ENCODE data around the gene NF1. TPM values are rescaled to one million over a fixed set of nuclear protein-coding genes. Genes with fewer than 3 reads are reported as not detected.

Gene NF1
- polyA plus RNA-seq, 1 of the 3 experiments (the other 2 are of a cell fraction): 19.6 TPM

DNA sequence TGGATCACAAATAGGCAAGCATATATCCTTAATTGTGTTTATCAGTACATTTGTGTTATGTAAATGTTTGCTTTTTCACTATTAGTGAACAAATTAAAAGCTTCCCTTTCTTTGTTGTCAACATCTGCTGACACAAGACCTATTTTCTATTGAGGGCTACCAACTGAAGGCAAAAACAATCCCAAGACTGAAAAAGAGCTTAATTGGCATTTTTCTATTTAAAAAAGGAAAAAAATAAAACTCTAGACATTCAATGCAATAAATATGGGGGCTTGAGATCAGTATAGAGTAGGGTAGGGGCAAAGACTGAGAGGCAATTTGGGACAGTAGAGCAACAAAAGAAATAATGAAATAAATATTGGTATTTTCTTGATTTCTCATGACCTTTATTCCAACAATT is 178.0 kb downstream of the NF1 start:
- Histone ChIP-seq H3K9me2 (no peaks in the 10 kb centered on the region), H3K27me3 (ENCODE audit: insufficient read depth) (no peaks in the 10 kb centered on the region), H3K36me3 (replicated peaks in 1 of 2; ENCODE audit: control insufficient read depth in 1 of 2, insufficient read depth in 2 of 2, low read length in 1 of 2) (peaks cover 29 to 64% of the 10 kb centered on the region in 2 experiments), H3K4me3 (ENCODE audit: low read depth in 2 of 2, low read length in 1 of 2) (no peak overlapping the region), H3K27ac (ENCODE audit: low read depth in 2 of 2, low read length in 1 of 2) (no peak overlapping the region), H3K4me2 (no peak overlapping the region), H3K4me1 (ENCODE audit: control insufficient read depth in 1 of 2, insufficient read depth in 2 of 2, low read depth in 1 of 2, low read length in 1 of 2) (peaks cover 5 to 30% of the 10 kb centered on the region in 2 experiments), H3K9me3 (no peaks in the 10 kb centered on the region), H3F3A (replicated peaks; ENCODE audit: insufficient read depth) (peaks cover 22% of the 10 kb centered on the region), H3K9ac (no peak overlapping the region), H2AFZ (ENCODE audit: low read depth) (no peak overlapping the region), H3K79me2 (ENCODE audit: insufficient read depth) (peaks cover 7% of the 10 kb centered on the region; the same call in 1 of the 2 replicates), H4K20me1 (ENCODE audit: insufficient read depth) (no peaks in the 10 kb centered on the region)
- ChIA-PET POLR2A (no interaction called here), CTCF (no interaction called here)
- TF ChIP-seq FOSL2 (IDR thresholded peaks at IDR 0.05; ENCODE audit: borderline replicate concordance, low read depth): no peak
- TF ChIP-seq, protein P1, sequence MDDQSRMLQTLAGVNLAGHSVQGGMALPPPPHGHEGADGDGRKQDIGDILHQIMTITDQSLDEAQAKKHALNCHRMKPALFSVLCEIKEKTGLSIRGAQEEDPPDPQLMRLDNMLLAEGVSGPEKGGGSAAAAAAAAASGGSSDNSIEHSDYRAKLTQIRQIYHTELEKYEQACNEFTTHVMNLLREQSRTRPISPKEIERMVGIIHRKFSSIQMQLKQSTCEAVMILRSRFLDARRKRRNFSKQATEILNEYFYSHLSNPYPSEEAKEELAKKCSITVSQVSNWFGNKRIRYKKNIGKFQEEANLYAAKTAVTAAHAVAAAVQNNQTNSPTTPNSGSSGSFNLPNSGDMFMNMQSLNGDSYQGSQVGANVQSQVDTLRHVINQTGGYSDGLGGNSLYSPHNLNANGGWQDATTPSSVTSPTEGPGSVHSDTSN (IDR thresholded peaks at IDR 0.05): no peak
- TF ChIP-seq RXRA (IDR thresholded peaks at IDR 0.05; ENCODE audit: borderline replicate concordance, low read depth): no peak
- DNase-seq: no peak

DNA sequence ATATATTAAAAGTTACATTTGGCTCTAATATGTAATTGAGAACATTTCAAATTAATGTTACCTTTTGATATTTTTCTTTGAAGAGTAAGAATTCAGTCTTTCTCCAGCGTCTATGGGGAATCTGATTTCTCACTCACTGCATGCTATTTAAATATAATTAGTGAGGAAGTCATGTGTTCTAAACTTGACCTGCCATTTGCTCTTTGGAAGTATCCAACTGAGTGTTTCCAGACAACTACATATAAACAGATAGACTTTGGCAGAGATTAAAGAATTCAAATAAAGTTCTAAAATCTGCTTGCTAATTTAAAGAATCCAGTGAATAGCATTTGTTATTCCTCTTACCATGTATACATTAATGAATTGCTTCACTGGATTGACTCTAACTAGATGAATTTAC is 178.7 kb downstream of the NF1 start:
- TF ChIP-seq EZH2phosphoT487 (IDR thresholded peaks at IDR 0.05; ENCODE audit: borderline replicate concordance, low read depth) (no peak), YY1 (IDR thresholded peaks at IDR 0.05; ENCODE audit: low read depth) (no peak), GABPA (IDR thresholded peaks at IDR 0.05; ENCODE audit: low read depth) (no peak), FOXM1 (IDR thresholded peaks at IDR 0.05; ENCODE audit: low read depth) (no peak), GATA2 (CRISPR knock-in tag; IDR thresholded peaks at IDR 0.05) (no peak), SIN3A (IDR thresholded peaks at IDR 0.05; ENCODE audit: borderline replicate concordance, low read depth, low read length) (no peak), JUND (IDR thresholded peaks at IDR 0.05) (no peak), NRF1 (IDR thresholded peaks at IDR 0.05; ENCODE audit: low read depth, low read length) (no peak)
- TF ChIP-seq, protein P2, sequence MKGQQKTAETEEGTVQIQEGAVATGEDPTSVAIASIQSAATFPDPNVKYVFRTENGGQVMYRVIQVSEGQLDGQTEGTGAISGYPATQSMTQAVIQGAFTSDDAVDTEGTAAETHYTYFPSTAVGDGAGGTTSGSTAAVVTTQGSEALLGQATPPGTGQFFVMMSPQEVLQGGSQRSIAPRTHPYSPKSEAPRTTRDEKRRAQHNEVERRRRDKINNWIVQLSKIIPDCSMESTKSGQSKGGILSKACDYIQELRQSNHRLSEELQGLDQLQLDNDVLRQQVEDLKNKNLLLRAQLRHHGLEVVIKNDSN (IDR thresholded peaks at IDR 0.05; ENCODE audit: borderline replicate concordance, low read depth): no peak
- Histone ChIP-seq H3K27ac (ENCODE audit: low read depth in 2 of 2, low read length in 1 of 2) (no peak overlapping the region; a peak in 1 of 4 replicates), H3K79me2 (ENCODE audit: insufficient read depth) (peaks cover 7% of the 10 kb centered on the region; the same call in 1 of the 2 replicates), H3K4me1 (ENCODE audit: control insufficient read depth in 1 of 2, insufficient read depth in 2 of 2, low read depth in 1 of 2, low read length in 1 of 2) (peaks cover 5 to 23% of the 10 kb centered on the region in 2 experiments), H3K4me3 (ENCODE audit: low read depth in 2 of 2, low read length in 1 of 2) (no peak overlapping the region), H3K27me3 (ENCODE audit: insufficient read depth) (no peaks in the 10 kb centered on the region), H3K9me2 (no peaks in the 10 kb centered on the region), H3F3A (replicated peaks; ENCODE audit: insufficient read depth) (peaks cover 15% of the 10 kb centered on the region), H3K4me2 (no peak overlapping the region), H3K9me3 (no peaks in the 10 kb centered on the region), H3K36me3 (replicated peaks in 1 of 2; ENCODE audit: control insufficient read depth in 1 of 2, insufficient read depth in 2 of 2, low read length in 1 of 2) (peaks cover 29 to 65% of the 10 kb centered on the region in 2 experiments), H4K20me1 (ENCODE audit: insufficient read depth) (no peaks in the 10 kb centered on the region), H3K9ac (no peak overlapping the region), H2AFZ (ENCODE audit: low read depth) (no peak overlapping the region)
- WGBS (ENCODE audit: low lambda C conversion rate): 53% methylated on average over 1 of the region's 1 CpG
- ChIA-PET CTCF (no interaction called here), POLR2A (no interaction called here)
- no peak for DNase-seq
